GM18511 (cell line): ENCODE measurements around the gene TRAPPC2.
"Not testable (repeated sequence)": the region's sequence is repeated elsewhere in the genome, so short reads cannot be mapped to it uniquely, and the experiment has no call there.

Experiments
- ATAC-seq: cut with Tn5 transposase; IDR thresholded peaks from one replicate; pipeline ENCODE4 v1.9.1; 2021; ENCODE audit warnings: mild to moderate bottlenecking, moderate library complexity; ENCODE audit not compliant: unreplicated experiment

Gene TRAPPC2

DNA sequence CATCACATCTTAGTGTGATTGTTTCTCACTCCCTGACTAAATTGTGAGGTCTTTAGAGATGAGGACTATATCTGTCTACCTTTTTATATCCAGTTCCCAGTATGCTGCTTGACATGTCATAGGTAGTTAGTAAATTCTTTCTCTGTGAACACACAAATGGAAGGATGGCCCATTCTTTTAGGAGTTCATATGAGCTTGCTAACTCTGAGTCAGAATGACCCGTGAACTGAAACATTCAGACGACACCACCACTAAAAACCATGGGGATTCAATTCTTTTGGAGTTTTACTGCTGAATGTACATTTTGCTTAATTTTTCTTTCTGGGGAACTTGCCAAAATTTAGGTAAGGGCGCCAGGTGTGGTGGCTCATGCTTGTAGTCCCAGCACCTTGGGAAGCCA, 14.1 kb upstream of the TRAPPC2 start:
- ATAC-seq, result no peak

DNA sequence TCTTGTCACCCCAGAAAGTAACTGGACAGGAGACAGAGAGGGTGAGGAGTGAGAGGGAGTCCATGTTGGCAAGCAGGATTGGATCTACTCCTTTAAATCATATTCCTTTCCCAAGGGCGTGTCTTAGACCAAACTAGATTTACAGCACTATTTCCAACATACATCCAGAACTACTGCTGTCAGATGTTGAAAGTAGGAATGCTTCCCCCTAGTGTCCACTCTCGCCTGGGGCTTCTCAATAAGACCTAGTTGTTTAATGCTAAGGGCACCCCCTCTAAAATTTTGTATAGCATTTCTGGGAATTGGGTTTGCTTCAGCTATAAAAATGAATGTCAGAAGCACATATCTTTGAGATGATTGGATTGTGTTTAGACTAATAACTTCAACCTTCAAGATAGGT, 13.4 kb upstream of the TRAPPC2 start:
- no peak for ATAC-seq

DNA sequence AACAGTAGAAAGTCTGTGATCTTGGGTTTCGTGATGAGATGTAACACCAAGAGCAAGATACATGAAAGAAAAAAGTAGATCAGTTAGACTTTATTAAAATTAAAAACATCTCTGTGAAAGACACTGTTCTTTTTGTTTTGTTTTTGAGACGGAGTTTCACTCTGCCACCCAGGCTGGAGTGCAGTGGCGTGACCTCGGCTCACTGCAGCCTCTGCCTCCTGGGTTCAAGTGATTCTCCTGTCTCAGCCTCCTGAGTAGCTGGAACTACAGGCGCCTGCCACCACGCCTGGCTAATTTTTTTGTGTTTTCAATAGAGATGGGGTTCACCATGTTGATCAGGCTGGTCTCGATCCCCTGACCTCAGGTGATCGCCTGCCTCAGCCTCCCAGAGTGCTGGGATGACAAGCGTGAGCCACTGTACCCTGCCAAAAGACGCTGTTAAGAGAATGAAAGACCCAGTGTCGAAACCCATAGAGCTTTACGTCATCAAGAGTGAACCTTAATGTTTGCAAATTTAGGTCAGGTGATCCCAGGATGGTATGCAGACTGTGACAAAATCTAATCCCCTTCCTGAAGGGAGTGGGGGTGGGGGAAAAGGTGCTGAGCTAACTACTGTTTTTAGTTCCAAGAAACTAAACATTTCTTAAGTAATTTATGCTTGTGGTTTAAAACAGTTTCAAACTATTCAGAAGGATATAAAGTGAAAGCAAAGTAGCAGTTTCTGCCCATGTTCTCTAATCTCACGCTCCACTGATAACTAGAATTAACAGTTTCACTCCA, 8.2 kb upstream of the TRAPPC2 start:
- ATAC-seq, result peak; percentile 95

DNA sequence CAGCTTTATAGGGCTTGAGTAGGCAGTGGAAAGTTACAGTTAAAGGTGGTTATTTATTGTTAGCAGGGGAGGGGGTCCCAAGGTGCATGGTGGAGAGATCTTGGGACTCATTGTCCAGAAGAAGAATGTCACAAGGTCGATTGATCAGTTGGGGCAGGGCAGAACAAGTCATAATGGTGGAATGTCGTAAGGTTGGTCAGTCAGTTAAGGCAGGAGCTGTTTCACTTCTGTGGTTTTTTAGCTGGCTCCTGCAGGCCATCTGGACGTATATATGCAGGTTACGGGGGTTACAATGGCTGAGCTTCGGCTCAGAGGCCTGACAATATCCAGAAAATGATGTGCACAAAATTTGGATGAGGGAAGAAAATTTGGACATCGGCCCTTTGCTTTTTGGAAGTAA, 7.3 kb upstream of the TRAPPC2 start:
- ATAC-seq, result no peak

DNA sequence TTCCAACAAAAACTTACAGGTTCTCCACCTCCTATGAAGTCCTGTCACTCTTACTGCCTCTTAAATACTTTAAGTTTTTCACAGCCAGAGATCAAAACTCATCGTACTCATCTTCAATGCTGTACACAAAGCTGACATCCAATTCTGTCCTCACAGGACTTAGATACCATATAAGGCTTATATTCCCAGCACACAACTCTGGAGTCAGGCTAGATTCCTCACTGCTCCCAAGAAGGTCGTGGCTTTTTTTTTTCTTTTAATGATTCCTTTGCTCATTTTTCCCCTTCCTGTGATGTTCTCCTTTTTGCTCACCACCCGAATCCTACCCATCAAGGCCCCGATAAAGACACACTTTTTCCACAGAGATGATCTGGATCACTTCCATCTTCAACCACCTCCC, 914 bp downstream of the TRAPPC2 start:
- no peak for ATAC-seq

DNA sequence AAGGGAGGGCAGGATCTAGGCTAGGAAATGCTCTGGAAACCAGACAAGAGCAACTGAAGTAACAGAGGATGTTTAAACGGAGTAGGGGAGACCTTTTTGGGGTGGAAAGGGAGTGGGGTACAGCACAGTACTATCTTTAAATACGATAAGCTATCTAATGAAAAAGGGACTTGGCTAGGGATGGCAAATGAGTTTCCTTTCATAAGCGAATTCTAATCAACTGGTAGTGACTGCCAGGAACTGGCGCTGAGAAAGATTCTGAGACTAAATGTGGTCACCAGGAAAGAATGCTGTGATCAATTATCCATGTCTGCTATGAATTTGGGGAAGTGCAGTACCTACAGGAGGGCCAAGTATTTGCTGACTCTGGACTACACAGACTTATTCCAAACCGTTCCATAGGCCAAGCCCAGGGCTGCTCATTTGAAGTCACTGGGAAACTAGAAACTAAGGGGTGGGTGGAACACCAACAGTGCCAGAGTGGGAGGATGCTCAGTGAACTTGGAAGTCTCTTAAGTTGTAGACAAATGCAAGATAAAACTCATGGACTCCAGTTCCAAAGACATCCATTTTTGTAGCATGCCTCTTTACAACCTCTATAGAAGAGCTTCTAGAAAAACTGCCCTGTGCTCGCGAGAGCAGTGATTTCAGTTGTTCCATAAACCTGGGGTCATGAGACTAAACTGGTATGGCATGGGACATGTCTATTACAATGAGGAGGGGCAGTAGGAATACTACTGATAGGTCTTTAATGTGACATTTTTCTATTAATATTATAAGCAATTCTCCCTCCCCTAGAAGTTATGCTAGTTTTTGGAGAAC, 2.0 kb downstream of the TRAPPC2 start:
- no peak for ATAC-seq

DNA sequence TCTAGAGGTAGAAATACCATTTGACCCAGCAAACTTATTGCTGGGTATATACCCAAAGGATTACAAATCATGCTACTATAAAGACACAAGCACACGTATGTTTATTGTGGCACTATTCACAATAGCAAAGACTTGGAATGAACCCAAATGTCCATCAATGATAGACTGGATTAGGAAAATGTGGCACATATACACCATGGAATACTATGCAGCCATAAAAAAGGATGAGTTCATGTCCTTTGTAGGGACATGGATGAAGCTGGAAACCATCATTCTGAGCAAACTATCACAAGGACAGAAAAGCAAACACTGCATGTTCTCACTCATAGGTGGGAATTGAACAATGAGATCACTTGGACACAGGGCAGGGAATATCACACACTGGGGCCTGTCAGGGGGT, 3.9 kb downstream of the TRAPPC2 start:
- ATAC-seq, result not testable (repeated sequence)

DNA sequence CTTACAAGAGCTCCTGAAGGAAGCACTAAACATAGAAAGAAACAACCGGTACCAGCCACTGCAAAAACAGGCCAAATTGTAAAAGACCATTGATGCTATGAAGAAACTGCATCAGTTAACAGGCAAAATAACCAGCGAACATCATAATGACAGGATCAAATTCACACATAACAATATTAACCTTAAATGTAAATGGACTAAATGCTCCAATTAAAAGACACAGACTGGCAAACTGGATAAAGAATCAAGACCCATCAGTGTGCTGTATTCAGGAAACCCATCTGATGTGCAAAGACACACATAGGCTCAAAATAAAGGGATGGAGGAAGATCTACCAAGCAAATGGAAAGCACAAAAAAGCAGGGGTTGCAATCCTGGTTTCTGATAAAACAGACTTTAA, 7.8 kb downstream of the TRAPPC2 start:
- ATAC-seq, result not testable (repeated sequence)

DNA sequence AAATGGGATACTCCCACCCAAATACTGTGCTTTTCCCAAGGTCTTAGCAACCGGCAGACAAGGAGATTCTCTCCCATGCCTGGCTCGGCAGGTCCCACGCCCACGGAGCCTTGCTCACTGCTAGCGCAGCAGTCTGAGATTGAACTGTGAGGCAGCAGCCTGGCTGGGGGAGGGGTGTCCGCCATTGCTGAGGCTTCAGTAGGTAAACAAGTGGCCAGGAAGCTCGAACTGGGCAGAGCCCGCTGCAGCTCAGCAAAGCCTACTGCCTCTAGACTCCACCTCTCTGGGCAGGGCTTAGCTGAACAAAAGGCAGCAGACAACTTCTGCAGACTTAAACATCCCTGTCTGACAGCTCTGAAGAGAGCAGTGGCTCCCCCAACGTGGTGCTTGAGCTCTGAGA, 9.5 kb downstream of the TRAPPC2 start:
- ATAC-seq, result not testable (repeated sequence)

DNA sequence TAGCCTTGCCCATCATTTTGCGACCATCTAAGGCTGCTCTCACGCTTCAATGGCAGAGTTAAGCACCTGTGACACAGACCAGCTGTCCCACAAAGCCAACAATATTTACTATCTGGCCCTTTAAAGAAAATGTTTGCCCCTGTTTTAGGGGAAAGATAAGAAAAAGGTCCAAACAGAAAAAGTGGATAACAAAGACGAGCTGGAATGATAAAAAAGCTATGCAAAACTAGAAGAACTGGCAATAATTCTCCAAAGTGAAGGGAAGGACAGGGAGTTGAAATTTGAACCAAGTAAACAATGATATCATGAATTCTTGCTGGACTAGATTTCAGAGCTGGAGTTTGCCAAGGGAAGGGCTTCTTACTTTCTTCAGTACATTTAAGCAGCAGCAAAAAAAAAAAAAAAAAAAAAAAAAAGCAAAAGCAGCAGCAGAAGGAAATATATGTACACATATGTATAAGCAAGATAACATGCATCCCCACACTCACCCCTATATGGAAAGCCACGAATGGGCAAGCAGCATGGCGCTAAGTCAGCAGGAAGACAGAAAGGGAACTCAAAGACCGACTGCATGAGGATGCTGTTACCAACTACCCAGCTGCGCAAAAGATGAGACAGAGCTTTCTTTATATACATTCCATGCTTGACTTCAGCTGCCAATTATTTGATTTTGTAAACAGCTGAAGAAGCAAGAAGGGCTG, 12.5 kb downstream of the TRAPPC2 start:
- ATAC-seq, result no peak

DNA sequence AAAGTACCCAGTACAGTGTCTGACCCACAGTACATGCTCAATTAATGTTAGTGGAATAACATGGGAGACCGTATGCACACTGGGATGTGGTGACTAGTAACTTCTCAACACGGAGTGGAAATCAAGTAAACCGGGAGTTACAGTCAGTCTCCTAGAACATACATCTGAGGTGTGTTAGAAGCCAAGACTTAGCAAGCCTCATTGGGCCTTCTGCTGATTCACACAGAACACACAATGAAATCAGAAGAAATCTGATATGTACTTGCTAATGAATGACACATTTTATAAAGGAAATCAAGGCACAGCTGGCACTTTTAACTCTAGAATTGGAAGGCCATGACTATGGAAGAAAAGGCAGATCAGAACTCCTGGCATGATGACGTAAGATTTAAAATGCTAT, 13.0 kb downstream of the TRAPPC2 start:
- ATAC-seq, result no peak

DNA sequence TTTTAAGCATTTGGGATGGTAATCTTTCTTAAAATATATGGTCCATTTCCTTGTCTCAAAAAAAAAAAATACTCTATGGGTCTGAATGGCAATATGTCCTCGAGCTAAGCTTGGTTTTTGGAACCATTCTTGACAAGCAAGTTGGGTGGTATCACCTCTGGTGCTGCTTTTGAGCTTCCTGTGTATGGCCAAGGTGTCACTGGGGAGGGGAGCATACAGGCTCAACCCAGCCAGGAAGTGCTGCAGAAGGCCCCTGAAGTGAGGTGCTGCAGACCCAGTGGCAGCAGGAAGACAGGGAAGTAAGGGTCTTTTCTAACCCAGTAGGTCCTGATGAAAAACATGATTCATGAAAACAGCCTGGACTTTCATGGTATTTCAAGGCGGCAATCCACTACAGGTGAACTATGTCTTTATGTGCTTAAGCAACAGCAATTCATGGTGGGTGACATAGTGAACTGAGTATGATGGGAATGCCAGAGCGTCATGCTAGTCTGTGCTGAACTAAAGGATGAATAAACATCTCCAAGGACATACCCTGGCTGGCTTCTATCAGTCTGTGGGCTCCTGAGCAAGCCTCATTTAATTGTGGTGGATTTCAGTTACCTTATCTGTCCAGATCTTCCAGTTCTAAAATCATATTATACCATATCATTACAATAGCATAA, 15.1 kb downstream of the TRAPPC2 start:
- ATAC-seq, result no peak

DNA sequence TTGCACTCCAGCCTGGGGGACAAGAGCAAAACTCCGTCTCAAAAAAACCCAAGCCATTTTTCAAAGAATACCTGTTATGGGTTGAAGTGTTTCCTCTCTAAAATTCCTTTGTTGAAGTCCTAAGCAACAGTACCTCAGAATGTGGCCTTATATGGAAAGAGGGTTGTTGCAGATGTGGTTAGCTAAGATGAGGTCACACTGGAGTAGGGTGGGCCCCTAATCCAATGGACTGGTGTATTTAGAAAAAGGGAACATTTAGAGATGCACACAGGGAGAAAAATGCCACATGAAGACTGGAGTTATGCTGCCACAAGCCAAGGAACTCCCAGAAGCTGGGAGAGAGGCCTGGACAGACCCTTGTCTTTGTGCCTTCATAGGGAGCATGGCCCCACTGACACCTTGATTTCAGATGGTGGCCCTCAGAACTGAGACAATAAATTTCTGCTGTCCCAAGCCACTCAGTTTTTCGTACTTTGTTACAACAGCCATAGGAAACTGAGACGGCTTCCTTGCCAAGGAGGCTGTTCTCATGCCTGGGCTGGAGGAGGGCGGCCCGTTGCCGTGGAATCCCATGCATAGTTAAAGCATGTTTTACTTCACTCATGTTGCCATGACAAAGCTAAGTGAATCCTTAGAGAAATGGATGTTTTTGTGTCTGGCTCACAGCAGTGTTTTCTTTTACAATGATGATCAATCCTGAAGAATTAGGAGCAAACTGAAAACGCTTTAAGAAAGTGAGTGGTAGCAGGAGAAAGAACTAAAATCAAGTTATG, 16.5 kb downstream of the TRAPPC2 start:
- ATAC-seq, result no peak

DNA sequence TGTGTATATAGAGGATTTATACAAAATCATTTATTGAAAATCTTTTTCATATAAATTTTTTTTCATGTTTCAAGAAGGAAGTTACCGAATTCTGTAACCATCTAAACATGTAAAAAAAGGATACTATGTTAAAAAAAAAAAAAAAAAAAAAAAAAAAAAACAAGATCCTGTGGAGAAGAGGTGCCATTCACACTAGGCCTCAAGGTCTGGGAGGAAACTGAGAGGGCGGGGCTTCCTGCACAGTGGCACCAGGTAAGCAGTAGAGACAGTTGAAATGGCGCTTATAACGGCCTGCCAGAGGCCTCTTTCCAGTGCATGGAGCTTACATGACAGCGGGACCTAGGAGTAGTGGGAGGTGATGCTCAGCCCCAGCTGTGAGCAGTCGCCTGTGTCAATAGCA, 17.5 kb downstream of the TRAPPC2 start:
- no peak for ATAC-seq

DNA sequence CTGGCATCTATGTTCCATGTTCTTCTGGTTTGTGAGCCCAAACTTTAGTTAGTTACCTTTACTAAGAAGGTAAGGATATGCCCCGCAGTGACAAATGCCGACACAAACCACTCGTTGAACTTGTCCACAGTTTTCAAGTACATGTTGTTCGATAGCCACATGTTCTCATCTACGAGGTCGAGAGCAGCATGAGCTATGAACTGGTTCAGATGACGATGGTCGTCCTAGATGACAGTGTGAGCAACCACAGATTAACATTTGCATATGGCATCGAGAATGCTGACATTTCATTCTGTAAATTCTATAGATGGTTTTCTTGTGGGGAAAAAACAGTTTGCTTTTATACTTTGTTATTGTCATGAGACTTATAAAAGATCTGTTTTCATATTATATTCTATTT, 18.0 kb downstream of the TRAPPC2 start:
- ATAC-seq, result no peak

DNA sequence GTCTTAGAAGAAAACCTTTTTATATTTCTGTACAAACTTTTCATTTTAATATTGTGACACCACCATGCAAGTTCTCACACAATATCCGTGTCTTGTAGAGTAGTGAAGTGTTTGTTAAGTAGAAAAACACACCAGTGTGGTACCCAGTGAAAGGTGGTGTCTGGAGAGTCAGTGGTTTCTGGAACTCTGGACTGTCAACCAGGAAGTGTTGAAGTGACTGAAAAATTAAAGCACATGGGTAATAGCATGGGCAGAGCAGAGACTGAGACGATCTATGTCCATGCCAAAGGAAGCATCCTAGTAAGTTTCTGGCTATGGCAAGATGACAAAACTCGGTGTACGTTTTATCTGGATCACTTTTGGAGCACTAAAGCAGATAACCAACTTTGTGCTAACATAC, 23.3 kb downstream of the TRAPPC2 start:
- ATAC-seq, result no peak

DNA sequence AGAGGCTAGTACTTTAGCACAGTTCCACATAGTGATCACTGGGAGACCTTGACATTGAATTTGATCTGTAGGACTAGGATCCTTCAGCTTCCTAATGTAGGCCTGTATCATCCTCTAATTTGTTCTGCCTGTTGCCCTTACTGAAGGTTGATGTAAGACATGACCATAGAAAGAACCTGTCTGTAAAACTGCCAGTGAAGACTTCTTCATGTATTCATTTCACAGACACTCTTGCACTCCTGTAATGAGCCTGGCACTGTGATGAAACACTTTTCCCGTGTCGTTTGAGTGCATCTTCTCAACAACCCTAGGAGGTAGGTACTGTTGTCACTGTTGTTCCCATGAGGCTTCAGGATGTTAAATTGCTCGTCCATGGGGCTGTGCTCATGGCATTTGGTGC, 30.8 kb downstream of the TRAPPC2 start:
- ATAC-seq, result no peak

DNA sequence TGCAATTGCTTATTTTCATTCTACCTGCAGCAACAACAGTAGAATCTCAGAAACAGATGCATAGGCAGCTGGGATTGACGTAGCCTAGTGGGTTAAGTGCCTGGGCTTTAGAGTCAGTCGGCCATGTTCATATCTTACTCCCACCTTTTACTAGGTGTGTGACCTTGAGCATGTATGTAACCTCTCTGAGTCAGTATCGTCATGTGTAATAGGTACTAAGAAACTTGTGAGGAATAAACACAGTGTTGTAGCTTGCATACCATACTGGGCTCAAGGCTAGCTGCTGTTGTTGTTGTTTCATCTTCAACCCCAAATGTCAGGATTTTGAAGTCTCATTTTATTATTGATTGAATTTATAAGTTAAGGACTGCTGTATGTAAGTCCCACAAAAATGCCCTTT, 31.3 kb downstream of the TRAPPC2 start:
- no peak for ATAC-seq

DNA sequence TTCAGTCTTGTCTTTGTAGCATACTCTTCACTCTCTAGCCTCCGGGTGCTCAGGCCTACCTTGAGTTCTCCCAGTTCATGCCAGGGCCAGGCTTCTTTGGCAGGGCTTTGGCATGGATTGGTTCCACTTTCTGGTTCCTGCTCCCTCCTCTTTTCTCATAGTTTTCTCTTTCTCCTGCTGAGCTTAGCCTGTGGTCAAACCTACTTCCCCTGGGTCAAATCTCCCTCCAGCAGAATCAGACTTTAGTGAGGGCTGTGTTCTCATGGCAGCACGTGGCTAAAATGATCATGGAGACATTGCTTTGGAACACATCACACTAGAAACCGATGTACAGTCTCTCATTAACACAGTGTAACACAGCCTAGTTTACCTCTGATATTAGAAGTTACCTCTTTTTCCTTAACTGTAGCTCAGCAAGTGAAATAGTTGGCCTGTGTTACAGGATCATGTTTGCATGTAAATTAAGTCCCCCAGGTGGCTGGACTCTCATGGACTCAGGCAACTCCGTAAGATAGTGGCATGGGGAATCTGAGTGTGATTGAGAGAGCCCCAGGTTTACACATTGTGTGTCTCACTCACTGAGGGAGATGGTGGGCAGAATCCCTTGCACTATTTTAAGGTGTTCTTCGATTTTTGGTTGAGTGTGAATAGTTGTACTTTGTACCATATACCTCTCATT, 32.2 kb downstream of the TRAPPC2 start:
- ATAC-seq, result no peak

DNA sequence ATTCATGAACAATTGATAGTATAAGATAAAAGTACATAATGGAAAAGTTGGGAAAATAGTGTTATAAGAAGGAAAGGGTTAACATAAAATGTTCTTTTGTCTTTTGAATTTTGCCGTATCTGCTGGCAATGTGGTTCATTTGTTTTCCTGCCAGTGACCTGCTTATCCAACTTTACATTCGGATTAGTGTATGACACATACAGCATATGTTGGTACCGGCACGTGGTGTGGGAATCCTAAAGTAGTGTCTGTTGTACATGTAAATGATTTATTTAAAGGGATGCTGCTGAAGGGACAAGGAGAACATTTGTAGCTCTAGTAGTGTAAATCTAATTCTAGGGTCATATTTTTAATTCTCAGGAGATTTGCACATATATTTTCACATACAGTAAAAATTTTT, 34.0 kb downstream of the TRAPPC2 start:
- no peak for ATAC-seq
